Measurements from ENCODE around the gene NUTM2E.
"Not testable (repeated sequence)": the region's sequence is repeated elsewhere in the genome, so short reads cannot be mapped to it uniquely, and the experiment has no call there.

GRCh38 chr10:79805857-79806256, 20.7 kb upstream of the NUTM2E start:
- not testable (repeated sequence) for TF ChIP-seq CTCF (tag by site-specific recombination; IDR thresholded peaks at IDR 0.05); YY1 (tag by site-specific recombination; IDR thresholded peaks at IDR 0.05); ZNF549 (tag by site-specific recombination; IDR thresholded peaks at IDR 0.05); ZBTB44 (tag by site-specific recombination; IDR thresholded peaks at IDR 0.05); REPIN1 (tag by site-specific recombination; IDR thresholded peaks at IDR 0.05; ENCODE audit: low read depth)
